Chondrocyte (in vitro differentiated cells): Measurements from ENCODE around the gene JPH2. TPM values are rescaled to one million over a fixed set of nuclear protein-coding genes. Genes with fewer than 3 reads are reported as not detected.

Experiments
- DNase-seq: peaks from one replicate; pipeline ENCODE4 v3.0.0; 2021; ENCODE audit warnings: mixed read lengths, low spot score
- H3K27ac Mint-ChIP-seq: one replicate; pipeline ENCODE4 v1.8.0; 2021; ENCODE audit warnings: mild to moderate bottlenecking, moderate library complexity, mixed read lengths; ENCODE audit not compliant: unreplicated experiment
- H3K27me3 Mint-ChIP-seq: 2 replicates; pipeline ENCODE4 v1.8.0; 2021; ENCODE audit warnings: low read depth, mixed read lengths
- H3K36me3 Mint-ChIP-seq: 2 replicates; pipeline ENCODE4 v1.8.0; 2021; ENCODE audit warnings: low read depth, mixed read lengths
- H3K4me1 Mint-ChIP-seq: 2 replicates; pipeline ENCODE4 v1.8.0; 2021; ENCODE audit warnings: low read depth, mild to moderate bottlenecking, mixed read lengths
- H3K4me3 Mint-ChIP-seq: one replicate; pipeline ENCODE4 v1.8.0; 2021; ENCODE audit warnings: mild to moderate bottlenecking, moderate library complexity, mixed read lengths; ENCODE audit not compliant: unreplicated experiment
- H3K9me3 Mint-ChIP-seq: 2 replicates; pipeline ENCODE4 v1.8.0; 2021; ENCODE audit warnings: low read depth, mixed read lengths
- CTCF ChIP-seq: fragments of 200-600 bp; sonication (generic); IDR thresholded peaks from 2 replicates; pipeline ENCODE4 v1.5.0; 2021; ENCODE audit warnings: antibody characterized with exemption, mild to moderate bottlenecking, moderate library complexity
- total RNA-seq: library from RNA; stranded (reverse); gene quantifications from 3 replicates; pipeline ENCODE4 v1.2.1, GENCODE V29; 2021

Gene JPH2
- total RNA-seq, 1 donor from 2014 or later, result 75.9 TPM

DNA sequence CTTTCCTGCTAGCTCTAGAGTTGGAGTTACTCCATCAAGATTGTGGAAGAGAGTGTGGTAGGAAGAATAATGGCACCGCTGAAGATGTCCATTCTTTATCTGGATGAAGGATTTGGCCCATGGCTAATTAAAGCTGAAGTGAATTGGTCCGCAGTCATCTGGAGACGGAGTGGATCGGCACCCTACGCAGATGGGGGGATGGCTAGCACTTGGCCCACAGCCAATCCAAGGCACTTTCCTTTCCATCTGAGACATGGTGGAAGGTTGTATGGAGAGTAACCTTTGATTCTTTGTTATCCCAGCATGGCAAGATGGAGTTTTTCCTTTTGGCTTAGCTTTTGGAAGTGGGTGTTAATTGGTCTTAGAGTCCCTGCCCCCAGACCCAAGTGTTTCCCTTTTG lies 88.3 kb downstream of the JPH2 start:
- DNase-seq, result no peak
- Mint-ChIP-seq H3K4me1 (no peaks in the 10 kb centered on the region), H3K36me3 (peaks cover 4% of the 10 kb centered on the region), H3K9me3 (peaks cover 11% of the 10 kb centered on the region), H3K27ac (no peak overlapping the region), H3K27me3 (no peaks in the 10 kb centered on the region), H3K4me3 (no peak overlapping the region)
- TF ChIP-seq CTCF, result no peak

GRCh38 chr20:44098256-44098630 lies 88.7 kb downstream of the JPH2 start:
- no peak for DNase-seq
- no peak for TF ChIP-seq CTCF
- Mint-ChIP-seq H3K4me1 (no peaks in the 10 kb centered on the region), H3K36me3 (peaks cover 4% of the 10 kb centered on the region), H3K9me3 (peaks cover 7% of the 10 kb centered on the region), H3K27me3 (no peaks in the 10 kb centered on the region), H3K4me3 (no peak overlapping the region), H3K27ac (no peak overlapping the region)

DNA sequence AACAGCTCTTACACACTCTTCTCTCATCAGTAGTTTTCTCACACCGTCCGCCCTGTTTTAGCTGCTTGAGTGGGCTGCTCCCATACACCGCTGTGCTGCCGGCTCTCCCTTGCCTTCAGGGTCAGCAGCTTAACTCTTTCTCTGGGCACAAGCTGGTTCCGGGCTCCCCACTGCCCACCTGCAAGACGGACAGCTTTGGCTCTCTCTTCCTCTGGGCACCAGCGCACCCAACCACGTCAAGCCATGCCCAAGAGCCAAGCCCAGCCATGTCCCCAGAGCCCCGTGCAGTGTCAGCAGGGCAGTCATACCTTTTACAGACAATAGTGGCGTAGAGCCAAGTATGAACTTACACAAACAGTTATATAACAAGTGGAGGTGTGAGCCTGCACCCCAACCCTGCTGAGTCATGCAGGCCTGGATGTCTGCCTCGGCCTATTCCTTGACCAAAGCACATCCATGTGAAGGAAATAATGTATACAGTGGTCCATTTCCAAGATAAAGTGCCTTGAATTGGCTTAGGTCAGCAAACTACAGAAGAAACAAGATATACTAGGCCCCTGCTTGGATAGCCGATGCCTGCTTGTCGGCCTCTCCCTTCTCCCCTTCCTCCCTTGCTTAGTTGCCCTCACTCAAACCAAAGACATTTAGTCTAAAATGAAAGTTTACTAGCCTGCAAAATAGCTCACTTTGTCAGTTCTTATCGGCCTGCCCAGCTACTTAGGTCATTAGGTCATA lies 89.3 kb downstream of the JPH2 start:
- no peaks in the 10 kb centered on the region for H3K27me3 Mint-ChIP-seq
- H3K9me3 Mint-ChIP-seq, result peaks cover 3% of the 10 kb centered on the region
- H3K4me3 Mint-ChIP-seq, result no peak overlapping the region
- no peaks in the 10 kb centered on the region for H3K4me1 Mint-ChIP-seq
- no peak overlapping the region for H3K27ac Mint-ChIP-seq
- peaks cover 1% of the 10 kb centered on the region for H3K36me3 Mint-ChIP-seq
- DNase-seq, result no peak
- TF ChIP-seq CTCF, result no peak

DNA sequence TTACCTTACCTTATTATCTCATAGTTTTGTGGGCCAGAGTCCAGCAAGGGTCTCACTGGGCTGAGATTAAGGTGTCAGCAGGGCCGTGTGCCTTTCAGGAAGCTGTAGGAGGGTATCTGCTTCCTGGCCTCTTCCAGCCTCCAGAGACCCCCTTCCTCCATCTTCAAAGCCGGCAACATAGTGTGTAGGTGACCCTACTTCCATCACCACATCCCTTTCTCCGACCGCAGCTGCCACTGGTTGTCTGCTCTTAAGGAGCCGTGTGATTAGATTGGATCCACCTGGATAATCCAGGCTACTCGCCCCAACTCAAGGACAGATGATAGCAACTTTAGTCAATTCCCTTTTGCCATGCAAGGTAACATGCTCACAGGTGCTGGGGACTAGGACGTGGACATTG lies 91.2 kb downstream of the JPH2 start:
- Mint-ChIP-seq H3K4me1 (no peaks in the 10 kb centered on the region), H3K27ac (no peak overlapping the region), H3K27me3 (no peaks in the 10 kb centered on the region), H3K9me3 (no peaks in the 10 kb centered on the region), H3K36me3 (no peaks in the 10 kb centered on the region), H3K4me3 (no peak overlapping the region)
- TF ChIP-seq CTCF, result no peak
- no peak for DNase-seq

- Mint-ChIP-seq H3K9me3 (no peaks in the 10 kb centered on the region), H3K4me1 (no peaks in the 10 kb centered on the region), H3K36me3 (no peaks in the 10 kb centered on the region), H3K4me3 (no peak overlapping the region), H3K27me3 (no peaks in the 10 kb centered on the region), H3K27ac (no peak overlapping the region)
- no peak for DNase-seq
- peak; percentile 24 for TF ChIP-seq CTCF
Observed at GRCh38 chr20:44093249-44093582, 93.8 kb downstream of the JPH2 start.
